GM18951 (cell line): ENCODE measurements around the gene FBXO17.

ENCODE experiments used
- POLR2A ChIP-seq: IDR thresholded peaks from 4 replicates; pipeline ENCODE4 v1.6.1; 2011; ENCODE audit warnings: mild to moderate bottlenecking; ENCODE audit not compliant: insufficient read length, insufficient read depth; ENCODE audit errors: extremely low read depth
- in situ Hi-C: fragments of 300-500 bp; cut with MboI; formaldehyde crosslinking; loops from one replicate; pipeline ENCODE4 v1.12.0; 2022; ENCODE audit warnings: low sequenced_read_pairs, mixed read lengths, inconsistent platforms; ENCODE audit not compliant: unreplicated experiment

The FBXO17 gene

GRCh38 chr19:38911388-38912001, 64.0 kb downstream of the FBXO17 start:
- in situ Hi-C loops = no loop called here
- TF ChIP-seq POLR2A = no peak

- in situ Hi-C loops = no loop called here
Observed at GRCh38 chr19:38910488-38910887, 65.1 kb downstream of the FBXO17 start.

GRCh38 chr19:38908911-38909310, 66.6 kb downstream of the FBXO17 start:
- in situ Hi-C loops = no loop called here

More at GRCh38 chr19:38910488-38910887, 65.1 kb downstream of the FBXO17 start:
- TF ChIP-seq POLR2A = no peak

GRCh38 chr19:38907670-38908069, 67.9 kb downstream of the FBXO17 start:
- in situ Hi-C loops = no loop called here

More at GRCh38 chr19:38908911-38909310, 66.6 kb downstream of the FBXO17 start:
- TF ChIP-seq POLR2A = no peak

GRCh38 chr19:38907227-38907626, 68.3 kb downstream of the FBXO17 start:
- in situ Hi-C loops = no loop called here
- TF ChIP-seq POLR2A = no peak

More at GRCh38 chr19:38907670-38908069, 67.9 kb downstream of the FBXO17 start:
- no peak for TF ChIP-seq POLR2A

GRCh38 chr19:38905620-38906019, 69.9 kb downstream of the FBXO17 start:
- TF ChIP-seq POLR2A = no peak
- in situ Hi-C loops = no loop called here

GRCh38 chr19:38904581-38905539, 70.7 kb downstream of the FBXO17 start:
- TF ChIP-seq POLR2A = no peak
- in situ Hi-C loops = no loop called here

GRCh38 chr19:38901683-38902082, 73.9 kb downstream of the FBXO17 start:
- in situ Hi-C loops = no loop called here
- TF ChIP-seq POLR2A = no peak

- no peak for TF ChIP-seq POLR2A
- in situ Hi-C loops = no loop called here
Observed at GRCh38 chr19:38900743-38901190, 74.8 kb downstream of the FBXO17 start.

- no peak for TF ChIP-seq POLR2A
- in situ Hi-C loops = no loop called here
Observed at GRCh38 chr19:38900202-38900629, 75.3 kb downstream of the FBXO17 start.

GRCh38 chr19:38899447-38900201, 75.9 kb downstream of the FBXO17 start, which contains the start of the genes NFKBIB and SIRT2:
Gene NFKBIB (plus strand): TSS chr19:38899969. CDS start chr19:38900033, 64 bp downstream.
Gene SIRT2 (minus strand): TSS chr19:38899618. CDS start chr19:38899521, 97 bp downstream.
- peak; percentile 64 for TF ChIP-seq POLR2A
- in situ Hi-C loops = no loop called here

- TF ChIP-seq POLR2A = no peak
- in situ Hi-C loops = no loop called here
Observed at GRCh38 chr19:38898788-38899446, 76.6 kb downstream of the FBXO17 start.
